22Rv1 (cell line): ENCODE measurements around the gene NCR2.

ENCODE experiments used
- CTCF ChIP-seq: fragments of 450-650 bp; IDR thresholded peaks from 2 replicates; pipeline ENCODE4 v1.5.1; 2017; ENCODE audit warnings: mild to moderate bottlenecking
- ZFX ChIP-seq: fragments of 450-650 bp; IDR thresholded peaks from 2 replicates; pipeline ENCODE4 v1.6.1; 2017; ENCODE audit warnings: antibody characterized with exemption, borderline replicate concordance

GRCh38 chr6:41289815-41290214 is 45.6 kb upstream of the NCR2 start:
- no peak for TF ChIP-seq ZFX
- no peak for TF ChIP-seq CTCF
